ENCODE data around the gene IMMP2L.
A peak's percentile ranks its signal among the peaks of the same experiment; 100 is the strongest.

IMMP2L gene

GRCh38 chr7:110809832-110810231 is 752.5 kb downstream of the IMMP2L start:
- DNase-seq (ENCODE audit: low read depth, low spot score), result no peak

- no peak for DNase-seq (ENCODE audit: low read depth, low spot score)
These were observed 753.9 kb downstream of the IMMP2L start for GRCh38 chr7:110808361-110808760.

- no peak for DNase-seq (ENCODE audit: low read depth, low spot score)
These were observed 757.8 kb downstream of the IMMP2L start for GRCh38 chr7:110804501-110804900.

- no peak for DNase-seq (ENCODE audit: low read depth, low spot score)
These were observed 758.6 kb downstream of the IMMP2L start for GRCh38 chr7:110803602-110804143.

- DNase-seq (ENCODE audit: low read depth, low spot score), result no peak
These were observed 760.8 kb downstream of the IMMP2L start for GRCh38 chr7:110801502-110801901.

- DNase-seq (ENCODE audit: low read depth, low spot score), result no peak
These were observed 761.3 kb downstream of the IMMP2L start for GRCh38 chr7:110800984-110801383.

- no peak for DNase-seq (ENCODE audit: low read depth, low spot score)
These were observed 764.6 kb downstream of the IMMP2L start for GRCh38 chr7:110797656-110798055.

- no peak for DNase-seq (ENCODE audit: low read depth, low spot score)
These were observed 771.3 kb downstream of the IMMP2L start for GRCh38 chr7:110790992-110791391.

GRCh38 chr7:110786328-110786965 is 775.8 kb downstream of the IMMP2L start:
- no peak for DNase-seq (ENCODE audit: low read depth, low spot score)

GRCh38 chr7:110784749-110785148 is 777.5 kb downstream of the IMMP2L start:
- no peak for DNase-seq (ENCODE audit: low read depth, low spot score)

- DNase-seq (ENCODE audit: low read depth, low spot score), result no peak
These were observed 781.6 kb downstream of the IMMP2L start for GRCh38 chr7:110780712-110781111.

GRCh38 chr7:110779339-110779738 is 783.0 kb downstream of the IMMP2L start:
- no peak for DNase-seq (ENCODE audit: low read depth, low spot score)

GRCh38 chr7:110775046-110775445 is 787.2 kb downstream of the IMMP2L start:
- no peak for DNase-seq (ENCODE audit: low read depth, low spot score)

- no peak for DNase-seq (ENCODE audit: low read depth, low spot score)
These were observed 788.2 kb downstream of the IMMP2L start for GRCh38 chr7:110774071-110774470.

- no peak for DNase-seq (ENCODE audit: low read depth, low spot score)
These were observed 789.7 kb downstream of the IMMP2L start for GRCh38 chr7:110772615-110773014.

GRCh38 chr7:110771717-110772116 is 790.6 kb downstream of the IMMP2L start:
- no peak for DNase-seq (ENCODE audit: low read depth, low spot score)

GRCh38 chr7:110767550-110768110 is 794.7 kb downstream of the IMMP2L start:
- DNase-seq (ENCODE audit: low read depth, low spot score), result no peak

- no peak for DNase-seq (ENCODE audit: low read depth, low spot score)
These were observed 795.4 kb downstream of the IMMP2L start for GRCh38 chr7:110766864-110767263.

- no peak for DNase-seq (ENCODE audit: low read depth, low spot score)
These were observed 797.4 kb downstream of the IMMP2L start for GRCh38 chr7:110764852-110765251.

GRCh38 chr7:110762546-110763225 is 799.6 kb downstream of the IMMP2L start:
- DNase-seq (ENCODE audit: low read depth, low spot score), result peak; percentile 26

GRCh38 chr7:110760341-110760740 is 802.0 kb downstream of the IMMP2L start:
- peak; percentile 26 for DNase-seq (ENCODE audit: low read depth, low spot score)

GRCh38 chr7:110759069-110759468 is 803.2 kb downstream of the IMMP2L start:
- DNase-seq (ENCODE audit: low read depth, low spot score), result no peak

- DNase-seq (ENCODE audit: low read depth, low spot score), result no peak
These were observed 807.6 kb downstream of the IMMP2L start for GRCh38 chr7:110754649-110755048.

All from smooth muscle cell of the brain vasculature (primary cell).